GM12891 (cell line): ENCODE data around the gene DDRGK1.

Experiments used
- DNase-seq: peaks from one replicate; pipeline ENCODE4 v3.0.0; 2011; ENCODE audit warnings: low spot score; ENCODE audit not compliant: insufficient read length
- FAIRE-seq: peaks from 2 replicates; lab custom pipeline; 2011; peaks lifted over from hg19 to GRCh38; lab: Jason Lieb, UNC
- PAX5 ChIP-seq: IDR thresholded peaks from 2 replicates; pipeline ENCODE4 v1.6.1; 2011; ENCODE audit warnings: low read length, moderate library complexity, mild to moderate bottlenecking; ENCODE audit not compliant: insufficient read depth, severe bottlenecking
- POLR2A ChIP-seq: IDR thresholded peaks from 2 replicates; pipeline ENCODE4 v1.6.1; 2011; ENCODE audit warnings: low read depth, low read length, control low read depth
- POLR2AphosphoS5 ChIP-seq: IDR thresholded peaks from 2 replicates; pipeline ENCODE4 v1.6.1; 2011; ENCODE audit warnings: low read depth, low read length, control low read depth
- POU2F2 ChIP-seq: IDR thresholded peaks from 2 replicates; pipeline ENCODE4 v1.6.1; 2011; ENCODE audit warnings: low read depth, mild to moderate bottlenecking, control low read depth, low read length, moderate library complexity
- SPI1 ChIP-seq: IDR thresholded peaks from 2 replicates; pipeline ENCODE4 v1.6.1; 2011; ENCODE audit warnings: low read depth, low read length, control low read depth
- TAF1 ChIP-seq: IDR thresholded peaks from 2 replicates; pipeline ENCODE4 v1.6.1; 2011; ENCODE audit warnings: low read depth, low read length, control low read depth

The DDRGK1 gene

DNA sequence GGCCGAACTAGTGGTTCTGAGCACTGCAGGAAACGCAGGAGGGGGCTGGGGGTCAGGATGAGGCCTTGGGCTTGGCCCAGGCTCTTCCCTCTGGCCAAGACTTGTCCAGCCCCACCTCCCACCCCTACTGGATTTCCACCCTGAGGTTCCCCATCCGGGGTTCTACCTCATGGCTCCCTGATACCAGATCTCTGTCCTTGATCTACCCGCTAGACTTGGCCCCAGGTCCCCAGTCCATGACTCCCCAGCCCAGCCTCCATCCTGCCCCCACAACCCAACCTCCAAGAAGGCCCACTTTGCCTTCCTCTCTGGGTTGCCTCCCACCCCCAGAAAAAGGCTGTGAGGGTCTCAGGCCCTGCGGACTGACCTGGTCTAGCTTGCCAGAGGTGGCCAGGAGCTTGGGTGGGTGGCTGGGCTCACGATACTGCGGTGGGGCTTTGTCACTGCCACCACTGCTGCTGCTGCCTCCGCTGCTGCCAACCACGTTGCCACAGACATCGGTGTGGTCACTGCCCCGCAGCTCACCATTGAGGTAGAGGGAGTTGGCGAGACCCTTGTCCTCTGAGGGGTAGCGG lies 38.1 kb downstream of the DDRGK1 start:
- no peak for TF ChIP-seq TAF1
- no peak for TF ChIP-seq SPI1
- no peak for TF ChIP-seq POU2F2
- TF ChIP-seq POLR2AphosphoS5, result no peak
- no peak for TF ChIP-seq PAX5
- DNase-seq, result no peak
- FAIRE-seq, result no peak

GRCh38 chr20:3165473-3166337 lies 38.8 kb downstream of the DDRGK1 start:
- no peak for TF ChIP-seq SPI1
- TF ChIP-seq POU2F2, result no peak
- no peak for TF ChIP-seq POLR2A
- TF ChIP-seq POLR2AphosphoS5, result no peak
- no peak for TF ChIP-seq PAX5
- no peak for TF ChIP-seq TAF1
- no peak for DNase-seq
- no peak for FAIRE-seq

DNA sequence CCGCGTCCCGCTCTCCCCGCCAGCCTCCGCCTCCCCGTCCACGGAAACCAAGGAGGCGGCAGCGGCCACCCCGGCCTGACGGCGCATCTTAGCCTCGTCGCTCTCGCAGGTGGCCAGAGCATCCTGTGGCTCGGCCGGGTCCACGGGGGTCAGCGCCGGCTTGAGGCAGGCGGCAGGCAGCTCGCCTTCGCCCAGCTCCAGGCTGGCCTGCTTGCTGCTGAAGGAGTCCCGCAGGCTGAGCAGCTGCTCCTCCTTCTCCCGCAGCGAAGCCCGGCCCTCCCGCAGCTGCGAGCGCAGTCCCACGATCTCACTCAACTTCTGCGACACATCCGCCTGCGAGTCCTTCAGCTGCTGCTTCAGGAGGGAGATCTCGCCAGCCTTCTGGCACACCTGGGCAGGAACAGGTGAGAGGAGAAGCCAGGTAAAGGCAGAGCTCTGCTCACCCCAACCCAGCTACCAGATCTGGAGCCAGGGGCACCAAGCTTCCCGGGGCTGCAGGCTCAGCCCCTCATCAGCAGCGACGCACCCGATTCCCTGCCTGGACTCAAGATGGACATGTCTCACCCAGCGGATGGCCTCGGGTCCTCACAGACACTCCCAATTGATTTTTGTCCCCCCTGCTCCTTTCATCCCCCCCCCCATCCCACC lies 39.6 kb downstream of the DDRGK1 start:
- no peak for TF ChIP-seq SPI1
- TF ChIP-seq POU2F2, result no peak
- no peak for TF ChIP-seq TAF1
- TF ChIP-seq POLR2A, result no peak
- no peak for TF ChIP-seq PAX5
- TF ChIP-seq POLR2AphosphoS5, result no peak
- DNase-seq, result no peak
- peak; percentile 13 for FAIRE-seq

- FAIRE-seq, result no peak
- TF ChIP-seq TAF1 (no peak), POU2F2 (no peak), POLR2A (no peak), POLR2AphosphoS5 (no peak), SPI1 (no peak), PAX5 (no peak)
Measured at GRCh38 chr20:3164043-3164762, 40.3 kb downstream of the DDRGK1 start.

DNA sequence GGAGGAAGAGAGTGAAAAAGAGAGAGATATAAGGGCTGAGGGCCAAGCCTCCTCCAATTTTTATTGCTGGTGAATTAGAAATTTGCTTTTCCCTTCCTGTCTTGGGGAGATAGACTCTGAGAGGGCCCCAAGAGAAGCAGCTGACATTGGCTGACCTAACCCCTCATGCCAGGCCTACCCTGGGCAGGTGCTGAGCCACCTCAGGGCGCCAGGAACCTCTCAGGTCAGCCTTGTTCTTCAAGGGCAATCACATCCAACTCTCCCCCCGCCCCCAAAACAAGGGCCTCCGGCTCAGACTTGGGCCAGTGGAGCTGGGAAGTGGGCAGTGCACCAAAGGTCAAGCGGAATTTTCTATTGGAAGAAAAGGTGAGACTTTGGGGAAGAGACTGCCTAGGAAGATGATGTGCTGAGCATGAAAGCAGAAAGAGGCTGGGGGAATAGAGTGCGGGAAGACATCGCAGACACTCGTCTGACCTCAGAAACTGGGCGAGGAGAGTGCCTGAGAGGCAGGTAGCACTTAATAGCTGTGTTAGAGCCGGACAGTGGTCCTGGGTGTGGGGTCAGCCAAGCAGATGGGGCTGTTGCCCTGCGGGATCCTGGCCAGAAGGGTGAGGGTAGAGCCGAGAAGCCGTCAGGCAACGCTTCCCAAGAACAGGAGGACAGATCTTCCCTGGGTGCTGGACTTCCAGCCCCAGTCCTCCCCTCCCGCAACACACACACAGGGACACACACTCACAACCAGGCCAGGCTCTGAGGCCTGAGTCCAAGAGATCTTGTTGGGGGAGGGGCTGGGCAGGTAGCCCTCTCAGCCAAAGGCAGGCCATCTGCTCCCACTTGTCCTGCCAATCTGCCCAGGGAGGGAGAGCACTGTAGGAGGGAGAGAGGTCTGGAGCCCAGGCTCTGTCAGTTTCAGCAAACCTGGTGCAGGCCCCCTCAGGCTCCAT lies 41.1 kb downstream of the DDRGK1 start:
- DNase-seq (no peak), FAIRE-seq (no peak)
- TF ChIP-seq SPI1 (no peak), POLR2AphosphoS5 (no peak), POLR2A (no peak), TAF1 (no peak), POU2F2 (no peak), PAX5 (no peak)

More at GRCh38 chr20:3164043-3164762, 40.3 kb downstream of the DDRGK1 start:
- DNase-seq, result no peak

GRCh38 chr20:3162080-3162611 lies 42.3 kb downstream of the DDRGK1 start:
- FAIRE-seq, result no peak
- no peak for TF ChIP-seq PAX5
- TF ChIP-seq POLR2AphosphoS5, result no peak
- TF ChIP-seq POLR2A, result no peak
- TF ChIP-seq SPI1, result no peak
- no peak for TF ChIP-seq TAF1
- TF ChIP-seq POU2F2, result no peak
- DNase-seq, result no peak

DNA sequence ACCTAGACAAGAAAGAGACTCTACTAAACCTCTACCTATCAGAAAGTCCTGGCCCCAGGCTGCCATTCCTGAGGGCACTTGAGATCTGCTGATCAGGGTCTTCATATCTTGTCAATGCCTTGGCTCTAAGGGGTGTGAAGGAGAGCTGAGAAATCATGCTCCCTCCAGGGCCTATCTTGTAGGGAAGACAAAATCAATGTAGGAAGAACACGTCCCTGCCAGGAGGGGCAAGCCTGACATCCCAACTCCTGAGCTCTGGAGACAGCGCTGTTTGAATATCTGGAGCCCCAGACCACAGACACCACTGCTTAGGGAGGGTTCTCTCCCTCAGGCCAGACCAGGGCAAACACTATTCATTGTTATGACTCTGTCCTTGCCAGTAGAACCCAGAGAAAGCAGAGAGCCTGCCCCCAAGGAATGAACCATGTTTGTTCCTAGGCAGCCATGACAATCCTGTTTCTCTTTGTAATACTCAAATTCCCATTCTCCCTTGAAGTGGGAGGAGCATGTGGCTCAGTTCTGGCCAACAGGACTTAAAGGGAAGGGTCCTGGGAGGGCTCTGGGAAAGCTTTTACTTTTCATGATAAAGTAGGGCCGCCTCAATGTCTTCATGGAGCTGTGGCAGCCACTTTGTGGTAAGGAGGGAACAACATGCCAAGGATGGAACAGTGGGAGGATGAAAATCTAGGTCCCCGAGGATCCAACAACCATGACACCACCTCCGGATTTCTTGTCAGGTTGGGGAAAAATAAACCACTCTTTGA lies 43.0 kb downstream of the DDRGK1 start:
- DNase-seq (no peak), FAIRE-seq (no peak)
- TF ChIP-seq PAX5 (no peak), SPI1 (no peak), POLR2AphosphoS5 (no peak), POLR2A (no peak), POU2F2 (no peak), TAF1 (no peak)
